ENCODE measurements around the gene CLCN7. TPM values are rescaled to one million over a fixed set of nuclear protein-coding genes. Genes with fewer than 3 reads are reported as not detected.

Gene CLCN7
- total RNA-seq, 1 donor from 2014 or later: 58.0 TPM

- H3K9me3 Mint-ChIP-seq: no peaks in the 10 kb centered on the region
- peaks cover 22% of the 10 kb centered on the region for H3K36me3 Mint-ChIP-seq (ENCODE audit: low read depth)
- intact Hi-C loops (cut with micrococcal nuclease): no loop called here
- DNase-seq: no peak
- H3K27me3 Mint-ChIP-seq: no peaks in the 10 kb centered on the region
- H3K27ac Mint-ChIP-seq: no peak overlapping the region
- no peaks in the 10 kb centered on the region for H3K4me1 Mint-ChIP-seq
- H3K4me3 Mint-ChIP-seq: no peak overlapping the region
These were observed 33.8 kb upstream of the CLCN7 start for GRCh38 chr16:1508494-1509187.

GRCh38 chr16:1506494-1507213, 31.8 kb upstream of the CLCN7 start:
- Mint-ChIP-seq H3K4me3 (no peak overlapping the region), H3K9me3 (no peaks in the 10 kb centered on the region), H3K36me3 (ENCODE audit: low read depth) (peaks cover 22% of the 10 kb centered on the region), H3K27me3 (no peaks in the 10 kb centered on the region), H3K4me1 (no peaks in the 10 kb centered on the region), H3K27ac (no peak overlapping the region)
- DNase-seq: no peak
- intact Hi-C loops (cut with micrococcal nuclease): no loop called here

GRCh38 chr16:1505912-1506311, 31.1 kb upstream of the CLCN7 start:
- DNase-seq: no peak
- Mint-ChIP-seq H3K27me3 (no peaks in the 10 kb centered on the region), H3K4me1 (no peaks in the 10 kb centered on the region), H3K36me3 (ENCODE audit: low read depth) (peaks cover 18% of the 10 kb centered on the region), H3K27ac (no peak overlapping the region), H3K9me3 (no peaks in the 10 kb centered on the region), H3K4me3 (no peak overlapping the region)
- intact Hi-C loops (cut with micrococcal nuclease): no loop called here

- no peak for DNase-seq
- Mint-ChIP-seq H3K4me1 (no peaks in the 10 kb centered on the region), H3K9me3 (no peaks in the 10 kb centered on the region), H3K27ac (no peak overlapping the region), H3K4me3 (no peak overlapping the region), H3K27me3 (no peaks in the 10 kb centered on the region), H3K36me3 (ENCODE audit: low read depth) (peaks cover 15% of the 10 kb centered on the region)
- intact Hi-C loops (cut with micrococcal nuclease): no loop called here
These were observed 30.4 kb upstream of the CLCN7 start for GRCh38 chr16:1505073-1505844.

- no peak for DNase-seq
- Mint-ChIP-seq H3K4me1 (no peaks in the 10 kb centered on the region), H3K27me3 (no peaks in the 10 kb centered on the region), H3K9me3 (no peaks in the 10 kb centered on the region), H3K36me3 (ENCODE audit: low read depth) (peaks cover 18% of the 10 kb centered on the region), H3K4me3 (no peak overlapping the region), H3K27ac (no peak overlapping the region)
- intact Hi-C loops (cut with micrococcal nuclease): no loop called here
These were observed 28.5 kb upstream of the CLCN7 start for GRCh38 chr16:1503110-1503955.

GRCh38 chr16:1502092-1503004, 27.5 kb upstream of the CLCN7 start:
- Mint-ChIP-seq H3K27me3 (no peaks in the 10 kb centered on the region), H3K36me3 (ENCODE audit: low read depth) (peaks cover 19% of the 10 kb centered on the region), H3K4me1 (no peaks in the 10 kb centered on the region), H3K27ac (no peak overlapping the region), H3K9me3 (no peaks in the 10 kb centered on the region), H3K4me3 (no peak overlapping the region)
- no peak for DNase-seq
- intact Hi-C loops (cut with micrococcal nuclease): no loop called here

- intact Hi-C loops (cut with micrococcal nuclease): no loop called here
- no peak for DNase-seq
- no peaks in the 10 kb centered on the region for H3K27me3 Mint-ChIP-seq
- no peaks in the 10 kb centered on the region for H3K9me3 Mint-ChIP-seq
- no peaks in the 10 kb centered on the region for H3K4me1 Mint-ChIP-seq
- peaks cover 19% of the 10 kb centered on the region for H3K36me3 Mint-ChIP-seq (ENCODE audit: low read depth)
- no peak overlapping the region for H3K4me3 Mint-ChIP-seq
- H3K27ac Mint-ChIP-seq: no peak overlapping the region
These were observed 26.8 kb upstream of the CLCN7 start for GRCh38 chr16:1501630-1502029.

GRCh38 chr16:1500465-1501150, 25.8 kb upstream of the CLCN7 start:
- Mint-ChIP-seq H3K36me3 (ENCODE audit: low read depth) (peaks cover 19% of the 10 kb centered on the region), H3K9me3 (no peaks in the 10 kb centered on the region), H3K27me3 (no peaks in the 10 kb centered on the region), H3K4me3 (no peak overlapping the region), H3K4me1 (no peaks in the 10 kb centered on the region), H3K27ac (no peak overlapping the region)
- intact Hi-C loops (cut with micrococcal nuclease): no loop called here
- no peak for DNase-seq

- no peak overlapping the region for H3K27ac Mint-ChIP-seq
- no peaks in the 10 kb centered on the region for H3K9me3 Mint-ChIP-seq
- no peaks in the 10 kb centered on the region for H3K27me3 Mint-ChIP-seq
- H3K4me3 Mint-ChIP-seq: no peak overlapping the region
- peaks cover 19% of the 10 kb centered on the region for H3K36me3 Mint-ChIP-seq (ENCODE audit: low read depth)
- no peak for DNase-seq
- H3K4me1 Mint-ChIP-seq: no peaks in the 10 kb centered on the region
- intact Hi-C loops (cut with micrococcal nuclease): no loop called here
These were observed 25.1 kb upstream of the CLCN7 start for GRCh38 chr16:1499756-1500464.

GRCh38 chr16:1498899-1499676, 24.3 kb upstream of the CLCN7 start:
- intact Hi-C loops (cut with micrococcal nuclease): no loop called here
- Mint-ChIP-seq H3K4me1 (no peaks in the 10 kb centered on the region), H3K27ac (no peak overlapping the region), H3K36me3 (ENCODE audit: low read depth) (peaks cover 19% of the 10 kb centered on the region), H3K9me3 (no peaks in the 10 kb centered on the region), H3K4me3 (no peak overlapping the region), H3K27me3 (no peaks in the 10 kb centered on the region)
- no peak for DNase-seq

GRCh38 chr16:1497014-1497598, 22.3 kb upstream of the CLCN7 start:
- intact Hi-C loops (cut with micrococcal nuclease): loop anchor here (2.0 kb wide), 1 partner anchor 68 kb away; no protein-coding TSS in a partner anchor

More at GRCh38 chr16:1497014-1497598, 22.3 kb upstream of the CLCN7 start:
- Mint-ChIP-seq H3K4me1 (peaks cover 9% of the 10 kb centered on the region), H3K27ac (no peak overlapping the region), H3K27me3 (no peaks in the 10 kb centered on the region), H3K4me3 (no peak overlapping the region), H3K36me3 (ENCODE audit: low read depth) (peaks cover 15% of the 10 kb centered on the region), H3K9me3 (no peaks in the 10 kb centered on the region)
- no peak for DNase-seq
